Upper lobe of left lung (tissue), 6 donors: ENCODE results near the gene PDGFD. TPM values are rescaled to one million over a fixed set of nuclear protein-coding genes. Genes with fewer than 3 reads are reported as not detected.

ENCODE experiments used
- ATAC-seq, 2 donors: fragments of 200-7000 bp; cut with Tn5 transposase; one replicate each; pipeline ENCODE4 v1.9.1; 2022; ENCODE audit warnings: mild to moderate bottlenecking in 2 of 2, moderate library complexity in 2 of 2; ENCODE audit not compliant: low FRiP score in 2 of 2
- DNase-seq, 2 donors: peaks; one replicate each; pipeline ENCODE4 v3.0.0-alpha.2; 2019 to 2020
- H3K27ac ChIP-seq, 4 donors: fragments of 200-600 bp; sonication (generic); one replicate each; pipeline ENCODE4 v1.5.1; 2016 to 2019
- H3K27me3 ChIP-seq, 4 donors: fragments of 200-600 bp; sonication (generic); one replicate each; pipeline ENCODE4 v1.5.1; 2017 to 2019
- H3K36me3 ChIP-seq, 4 donors: fragments of 200-600 bp; sonication (generic); one replicate each; pipeline ENCODE4 v1.5.1; 2016 to 2019
- H3K4me1 ChIP-seq, 4 donors: fragments of 200-600 bp; sonication (generic); one replicate each; pipeline ENCODE4 v1.5.1; 2018 to 2019
- H3K4me3 ChIP-seq, 4 donors: fragments of 200-600 bp; sonication (generic); one replicate each; pipeline ENCODE4 v1.5.1; 2017 to 2019; ENCODE audit warnings: mild to moderate bottlenecking in 2 of 4, moderate library complexity in 1 of 4
- H3K9me3 ChIP-seq, 4 donors: fragments of 200-600 bp; sonication (generic); one replicate each; pipeline ENCODE4 v1.5.1; 2018 to 2019
- EP300 ChIP-seq, 4 donors: sonication (generic); formaldehyde crosslinking; IDR thresholded peaks; one replicate each; pipeline ENCODE4 v1.5.1; 2017; ENCODE audit warnings: antibody characterized with exemption in 4 of 4, control low read depth in 2 of 4
- POLR2A ChIP-seq, 4 donors: fragments of 450-650 bp; IDR thresholded peaks; one replicate each; pipeline ENCODE4 v1.5.1; 2016 to 2017; ENCODE audit warnings: antibody characterized with exemption in 4 of 4, mild to moderate bottlenecking in 2 of 4
- POLR2AphosphoS5 ChIP-seq, 2 donors: sonication (generic); formaldehyde crosslinking; IDR thresholded peaks; one replicate each; pipeline ENCODE4 v1.5.1; 2017; ENCODE audit warnings: antibody characterized with exemption in 2 of 2
- WGBS, 2 donors: methylation state at CpG; one replicate each; pipeline ENCODE4 v1.1.5; 2017 to 2018; 5-methylcytosine and 5-hydroxymethylcytosine counted together
- total RNA-seq, 6 donors: library from RNA; depleted of rRNA in 4 of 6; stranded (reverse); fragments of >200 nt in 4 of 6; gene quantifications; one replicate each; pipeline versions ENCODE4 v1.1.0 to v1.2.1, GENCODE V29; 2016 to 2021
- TF ChIP-seq, protein P1 (sequence below), 6 experiments: fragments of 450-650 bp in 4 of 6; fragments of 200-600 bp in 2 of 6; sonication (generic) in 2 of 6; IDR thresholded peaks; one replicate each; pipeline ENCODE4 v1.5.1; 2016 to 2019; ENCODE audit warnings: antibody characterized with exemption in 6 of 6
- donor health status: DM: no; HTN: no; CAD: no; lungs with moderate emphysema.
- donor health status: DM: no; HTN: yes; CAD: no; lungs with severe emphysema.

Gene PDGFD
- total RNA-seq, 6 donors from 2014 or later: 2.1 to 6.6 (median 2.7) TPM; not detected in 1

DNA sequence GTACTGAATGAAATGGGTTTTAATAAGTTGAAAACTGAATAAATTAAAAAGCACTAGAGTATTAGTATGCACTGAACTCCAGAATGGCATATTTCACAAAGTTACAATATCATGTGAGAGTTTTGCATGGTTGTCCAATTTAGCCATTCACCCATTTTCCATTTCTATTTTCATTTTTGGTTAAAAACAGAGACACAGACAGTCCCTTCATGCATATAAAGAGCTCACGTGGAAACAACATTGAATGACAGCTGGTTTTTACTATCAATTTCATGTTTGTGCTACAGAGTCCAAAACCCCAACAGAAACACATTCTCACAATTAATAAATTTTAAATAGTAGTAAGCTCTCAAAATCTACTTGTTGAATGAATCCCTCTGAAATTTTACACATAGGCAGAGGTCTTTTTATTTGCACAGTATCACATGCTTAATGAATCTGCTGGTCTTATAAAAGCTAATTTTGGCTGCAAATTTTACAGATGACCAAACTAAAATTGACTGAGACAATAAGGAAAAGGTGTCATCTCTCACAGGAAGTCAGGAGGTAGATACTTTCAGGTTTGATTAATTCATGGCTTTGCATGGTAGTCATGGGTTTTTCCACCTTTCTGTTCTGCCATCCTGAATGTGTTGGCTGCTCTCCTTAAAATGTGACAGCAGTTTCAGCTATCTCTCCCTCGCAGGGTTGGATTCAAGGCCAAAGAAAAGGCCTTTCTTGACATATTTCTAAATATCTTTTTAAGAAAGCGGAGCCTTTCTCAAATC is 148.1 kb downstream of the PDGFD start:
- Histone ChIP-seq H3K9me3 (no peaks in the 10 kb centered on the region), H3K36me3 (no peaks in the 10 kb centered on the region), H3K4me3 (no peak overlapping the region), H3K4me1 (no peaks in the 10 kb centered on the region), H3K27ac (no peak overlapping the region), H3K27me3 (no peaks in the 10 kb centered on the region)
- 81 to 82% methylated on average over 3 of the region's 3 CpGs for WGBS, 2 donors
- DNase-seq: no peak
- no peak for TF ChIP-seq POLR2A (IDR thresholded peaks at IDR 0.05)
- TF ChIP-seq, protein P1, sequence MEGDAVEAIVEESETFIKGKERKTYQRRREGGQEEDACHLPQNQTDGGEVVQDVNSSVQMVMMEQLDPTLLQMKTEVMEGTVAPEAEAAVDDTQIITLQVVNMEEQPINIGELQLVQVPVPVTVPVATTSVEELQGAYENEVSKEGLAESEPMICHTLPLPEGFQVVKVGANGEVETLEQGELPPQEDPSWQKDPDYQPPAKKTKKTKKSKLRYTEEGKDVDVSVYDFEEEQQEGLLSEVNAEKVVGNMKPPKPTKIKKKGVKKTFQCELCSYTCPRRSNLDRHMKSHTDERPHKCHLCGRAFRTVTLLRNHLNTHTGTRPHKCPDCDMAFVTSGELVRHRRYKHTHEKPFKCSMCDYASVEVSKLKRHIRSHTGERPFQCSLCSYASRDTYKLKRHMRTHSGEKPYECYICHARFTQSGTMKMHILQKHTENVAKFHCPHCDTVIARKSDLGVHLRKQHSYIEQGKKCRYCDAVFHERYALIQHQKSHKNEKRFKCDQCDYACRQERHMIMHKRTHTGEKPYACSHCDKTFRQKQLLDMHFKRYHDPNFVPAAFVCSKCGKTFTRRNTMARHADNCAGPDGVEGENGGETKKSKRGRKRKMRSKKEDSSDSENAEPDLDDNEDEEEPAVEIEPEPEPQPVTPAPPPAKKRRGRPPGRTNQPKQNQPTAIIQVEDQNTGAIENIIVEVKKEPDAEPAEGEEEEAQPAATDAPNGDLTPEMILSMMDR (IDR thresholded peaks at IDR 0.05): no peak
- no peak for TF ChIP-seq EP300 (IDR thresholded peaks at IDR 0.05)
- TF ChIP-seq POLR2AphosphoS5 (IDR thresholded peaks at IDR 0.05): no peak
- ATAC-seq: no peak

DNA sequence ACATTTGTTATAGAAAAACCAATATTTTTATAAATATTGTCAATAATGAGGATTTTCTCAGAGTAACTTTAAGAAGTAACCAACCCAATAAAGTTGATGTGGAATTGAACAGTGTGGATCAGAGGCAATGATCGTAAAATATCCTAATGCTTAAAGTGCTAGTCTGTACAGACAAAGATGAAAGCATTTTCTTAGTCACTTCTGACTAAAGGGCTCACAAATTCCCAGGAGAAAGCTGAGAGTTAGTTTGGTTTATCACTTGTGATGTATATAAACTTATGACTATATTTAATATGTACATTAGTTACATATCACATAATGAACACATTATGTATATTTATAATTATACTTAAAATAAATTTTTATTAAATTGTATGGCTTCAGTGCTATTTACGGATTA is 152.9 kb downstream of the PDGFD start:
- Histone ChIP-seq H3K4me3 (no peak overlapping the region), H3K27ac (no peak overlapping the region), H3K36me3 (no peaks in the 10 kb centered on the region), H3K9me3 (no peaks in the 10 kb centered on the region), H3K27me3 (no peaks in the 10 kb centered on the region), H3K4me1 (no peaks in the 10 kb centered on the region)
- no peak for TF ChIP-seq POLR2A (IDR thresholded peaks at IDR 0.05)
- TF ChIP-seq POLR2AphosphoS5 (IDR thresholded peaks at IDR 0.05): no peak
- TF ChIP-seq, protein P1 (IDR thresholded peaks at IDR 0.05): no peak
- ATAC-seq: no peak
- DNase-seq: no peak
- WGBS, 2 donors: 83 to 85% methylated on average over 2 of the region's 2 CpGs

DNA sequence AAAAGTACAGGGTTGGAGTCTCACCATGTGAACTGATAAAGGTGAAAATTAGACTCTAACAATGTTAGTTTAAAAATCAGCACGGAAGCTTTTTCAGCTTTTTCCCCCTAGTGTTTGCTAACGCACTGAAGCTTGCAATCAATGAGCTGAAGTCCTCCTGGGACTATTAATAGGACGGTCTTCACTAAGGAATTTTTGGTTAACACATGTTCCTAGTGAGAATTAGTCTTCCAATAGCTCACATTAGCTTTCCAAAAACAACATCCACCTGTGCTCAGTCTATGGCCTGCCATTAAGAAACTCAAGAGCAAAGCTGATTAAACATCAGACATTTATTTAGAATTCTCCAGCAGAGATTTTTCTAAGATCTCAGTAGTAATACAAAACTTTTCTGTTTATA is 154.2 kb downstream of the PDGFD start:
- TF ChIP-seq, protein P1 (IDR thresholded peaks at IDR 0.05): no peak
- TF ChIP-seq POLR2AphosphoS5 (IDR thresholded peaks at IDR 0.05): no peak
- TF ChIP-seq EP300 (IDR thresholded peaks at IDR 0.05): no peak
- TF ChIP-seq POLR2A (IDR thresholded peaks at IDR 0.05): no peak
- no peaks in the 10 kb centered on the region for H3K4me1 ChIP-seq

DNA sequence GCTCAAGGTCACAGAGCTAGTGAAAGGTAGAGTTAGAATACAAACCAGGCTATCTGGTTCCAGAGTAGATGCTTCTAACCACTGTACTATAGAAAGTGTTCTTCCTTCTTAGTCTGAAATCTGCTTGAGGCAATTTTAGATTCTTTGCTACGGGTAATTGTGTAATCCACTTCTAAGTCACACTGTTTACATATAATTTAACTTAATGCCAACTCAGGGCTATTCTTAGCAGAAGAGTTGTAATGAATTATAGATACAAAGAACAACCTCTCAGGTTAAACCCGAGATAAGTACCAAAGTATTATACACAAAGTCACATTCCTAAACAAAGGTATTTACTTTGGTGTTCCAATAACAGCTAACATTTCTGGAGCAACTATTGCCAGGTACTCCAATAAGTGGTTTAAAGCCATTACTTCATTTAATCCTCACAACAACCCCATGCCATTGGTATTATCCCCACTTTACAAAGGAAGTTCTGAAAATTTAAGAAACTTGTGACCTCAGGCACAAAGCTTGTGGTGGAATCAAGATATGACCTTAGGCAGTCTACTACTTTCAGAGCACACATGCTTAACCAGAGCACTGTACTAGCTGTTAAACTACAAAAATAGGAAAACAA is 158.6 kb downstream of the PDGFD start:
- ATAC-seq (peak in 1 of 2 donors; percentile 67), DNase-seq (no peak)
- H3K9me3 ChIP-seq: no peaks in the 10 kb centered on the region
- no peak overlapping the region for H3K4me3 ChIP-seq
- no peaks in the 10 kb centered on the region for H3K4me1 ChIP-seq
- H3K27ac ChIP-seq: no peak overlapping the region
- TF ChIP-seq EP300 (IDR thresholded peaks at IDR 0.05): peak in 1 of 4 donors; percentile 31
- no peak for TF ChIP-seq POLR2A (IDR thresholded peaks at IDR 0.05)
- 20 to 28% methylated on average over 2 of the region's 2 CpGs for WGBS, 2 donors
- H3K36me3 ChIP-seq: no peaks in the 10 kb centered on the region
- H3K27me3 ChIP-seq: no peaks in the 10 kb centered on the region

More for the DNA sequence above, 154.2 kb downstream of the PDGFD start:
- 56 to 61% methylated on average over 3 of the region's 3 CpGs for WGBS, 2 donors
- Histone ChIP-seq H3K36me3 (no peaks in the 10 kb centered on the region), H3K27me3 (no peaks in the 10 kb centered on the region), H3K27ac (no peak overlapping the region), H3K4me3 (no peak overlapping the region), H3K9me3 (no peaks in the 10 kb centered on the region)
- DNase-seq (no peak), ATAC-seq (no peak)

DNA sequence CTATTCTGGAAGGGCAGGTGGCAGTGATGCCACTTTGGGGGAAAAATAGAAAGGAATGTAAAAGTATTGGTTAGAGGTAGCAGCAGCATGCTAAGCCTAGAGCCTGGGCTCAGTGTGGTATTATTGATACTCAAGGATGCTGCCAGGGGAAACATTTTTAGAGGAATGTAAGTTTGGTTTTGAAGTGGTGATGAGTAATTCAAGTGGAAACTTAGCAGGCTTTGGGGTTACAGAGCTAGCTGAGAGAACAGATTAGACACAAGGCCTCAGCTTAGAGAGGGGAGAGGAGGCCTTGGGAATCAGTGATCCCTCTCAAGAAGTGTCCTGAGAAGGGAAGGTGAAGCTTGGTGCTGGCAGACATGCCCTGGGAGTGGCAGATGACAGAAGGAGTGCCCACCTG is 160.5 kb downstream of the PDGFD start:
- Histone ChIP-seq H3K36me3 (no peaks in the 10 kb centered on the region), H3K27me3 (no peaks in the 10 kb centered on the region), H3K4me3 (no peak overlapping the region), H3K4me1 (no peaks in the 10 kb centered on the region), H3K9me3 (no peaks in the 10 kb centered on the region), H3K27ac (no peak overlapping the region)
- ATAC-seq (no peak), DNase-seq (no peak)
- TF ChIP-seq POLR2A (IDR thresholded peaks at IDR 0.05): no peak
- TF ChIP-seq, protein P1 (IDR thresholded peaks at IDR 0.05): no peak
- TF ChIP-seq EP300 (IDR thresholded peaks at IDR 0.05): no peak
- TF ChIP-seq POLR2AphosphoS5 (IDR thresholded peaks at IDR 0.05): no peak
